HepG2 (cell line): ENCODE data around the gene FAM50A. TPM values are rescaled to one million over a fixed set of nuclear protein-coding genes. Genes with fewer than 3 reads are reported as not detected.

Experiments used
- ATAC-seq: fragments of 200-7000 bp; cut with Tn5 transposase; 3 replicates; pipeline ENCODE4 v1.9.1; 2020; ENCODE audit warnings: mild to moderate bottlenecking, moderate library complexity
- BruUV-seq: library from RNA; stranded (reverse); fragments of 400-500 nt; replicated peaks from 2 replicates; lab custom pipeline; 2021; lab: Mats Ljungman, UMichigan
- CTCF ChIA-PET: fragments of 300-600 bp; formaldehyde crosslinking; extraction: SDS; loops from one replicate; lab custom pipeline; 2021; ENCODE audit warnings: low total read pairs, inconsistent platforms, low intra/inter-chr PET ratio; lab: Yijun Ruan, JAX
- POLR2A ChIA-PET: fragments of 350-600 bp; sonication (Branson Sonifier 250); formaldehyde crosslinking; loops from one replicate; lab custom pipeline; 2020; ENCODE audit warnings: antibody characterized with exemption, inconsistent platforms; lab: Yijun Ruan, JAX
- DNase-seq: peaks from one replicate; pipeline ENCODE4 v3.0.0-alpha.2; 2015; ENCODE audit warnings: low spot score
- FAIRE-seq: peaks from 3 replicates; lab custom pipeline; 2011; peaks lifted over from hg19 to GRCh38; lab: Jason Lieb, UNC
- H2AFZ ChIP-seq: one replicate; pipeline ENCODE4 v1.6.1; 2011; ENCODE audit warnings: low read length, inconsistent platforms
- H3K27ac ChIP-seq: fragments of 300-600 bp; 3 replicates; pipeline ENCODE4 v1.8.0; 2011; ENCODE audit warnings: mixed run types, mild to moderate bottlenecking, mixed read lengths, low read length, inconsistent platforms; ENCODE audit not compliant: insufficient read depth; ENCODE audit errors: extremely low read length
- H3K27me3 ChIP-seq, 2 experiments: fragments of 200-600 bp in 1 of 2; 2 replicates in 1 of 2; 3 replicates in 1 of 2; pipeline versions ENCODE4 v1.6.0 to v1.8.0; 2011; ENCODE audit warnings: low read length in 2 of 2, mild to moderate bottlenecking in 2 of 2, moderate library complexity in 2 of 2, inconsistent platforms in 1 of 2; ENCODE audit not compliant: insufficient read depth in 2 of 2, control insufficient read depth in 1 of 2
- H3K36me3 ChIP-seq, 2 experiments: fragments of 200-600 bp in 1 of 2; replicated peaks in 1 of 2; 2 replicates in 1 of 2; 3 replicates in 1 of 2; pipeline versions ENCODE4 v1.5.1 to v1.8.0; 2011; ENCODE audit warnings: low read length in 2 of 2, inconsistent platforms in 1 of 2; ENCODE audit not compliant: insufficient read depth in 2 of 2, control insufficient read depth in 1 of 2
- H3K4me1 ChIP-seq: 2 replicates; pipeline ENCODE4 v1.5.1; 2012; ENCODE audit warnings: low read length, inconsistent platforms; ENCODE audit not compliant: insufficient read depth
- H3K4me2 ChIP-seq: 2 replicates; pipeline ENCODE4 v1.6.0; 2011; ENCODE audit warnings: low read depth, low read length, inconsistent platforms
- H3K4me3 ChIP-seq, 3 experiments: fragments of 200-600 bp in 1 of 3; sonication (generic), shearing (Covaris generic) in 1 of 3; replicated peaks in 1 of 3; 2 replicates each; pipeline ENCODE4 v1.5.1; 2011 to 2016; ENCODE audit warnings: low read length in 3 of 3, inconsistent platforms in 2 of 3, low read depth in 2 of 3, mild to moderate bottlenecking in 2 of 3, control low read depth in 1 of 3, mixed read lengths in 1 of 3; ENCODE audit not compliant: insufficient read depth in 1 of 3
- H3K79me2 ChIP-seq: one replicate; pipeline ENCODE4 v1.6.1; 2011; ENCODE audit warnings: low read length, inconsistent platforms; ENCODE audit not compliant: insufficient read depth
- H3K9ac ChIP-seq: 2 replicates; pipeline ENCODE4 v1.6.0; 2011; ENCODE audit warnings: mild to moderate bottlenecking, low read depth, low read length, inconsistent platforms; ENCODE audit not compliant: insufficient read depth
- H3K9me3 ChIP-seq: 2 replicates; pipeline ENCODE4 v1.5.1; 2012; ENCODE audit warnings: mild to moderate bottlenecking, low read length
- H4K20me1 ChIP-seq: 2 replicates; pipeline ENCODE4 v1.6.0; 2011; ENCODE audit warnings: inconsistent platforms, mild to moderate bottlenecking, low read length, moderate library complexity; ENCODE audit not compliant: insufficient read depth
- DZIP1 ChIP-seq: sonication (generic); formaldehyde crosslinking; IDR thresholded peaks from 2 replicates; pipeline ENCODE4 v1.5.0; 2020; ENCODE audit warnings: mild to moderate bottlenecking, missing genetic modification reagents
- HMGXB3 ChIP-seq: sonication (generic); formaldehyde crosslinking; IDR thresholded peaks from 2 replicates; pipeline ENCODE4 v1.4.0; 2020; ENCODE audit warnings: missing genetic modification reagents, borderline replicate concordance
- HOXD1 ChIP-seq: sonication (generic); formaldehyde crosslinking; IDR thresholded peaks from 2 replicates; pipeline ENCODE4 v1.5.0; 2020; ENCODE audit warnings: missing genetic modification reagents
- MXD4 ChIP-seq: IDR thresholded peaks from 2 replicates; pipeline ENCODE4 v1.6.1; 2016; ENCODE audit warnings: mild to moderate bottlenecking, missing biosample characterization, missing genetic modification reagents
- NR2F6 ChIP-seq, 2 experiments: IDR thresholded peaks; 2 replicates each; pipeline ENCODE4 v1.6.1; 2016; ENCODE audit warnings: antibody characterized with exemption in 1 of 2, mild to moderate bottlenecking in 1 of 2
- PPARG ChIP-seq: conservative IDR thresholded peaks from 2 replicates; pipeline ENCODE4 v1.6.1; 2016; ENCODE audit warnings: missing biosample characterization, missing genetic modification reagents
- RCOR2 ChIP-seq: IDR thresholded peaks from 2 replicates; pipeline ENCODE4 v1.6.1; 2016; ENCODE audit warnings: missing biosample characterization, missing genetic modification reagents
- RNF2 ChIP-seq: fragments of 450-650 bp; conservative IDR thresholded peaks from 2 replicates; pipeline ENCODE4 v1.6.1; 2016; ENCODE audit warnings: low read depth
- RORA ChIP-seq: sonication (generic); formaldehyde crosslinking; IDR thresholded peaks from 2 replicates; pipeline ENCODE4 v1.5.0; 2020; ENCODE audit warnings: mild to moderate bottlenecking, missing genetic modification reagents, moderate library complexity
- SNAPC2 ChIP-seq: sonication (generic); formaldehyde crosslinking; IDR thresholded peaks from 2 replicates; pipeline ENCODE4 v1.8.1; 2022; ENCODE audit warnings: mild to moderate bottlenecking, missing genetic modification reagents
- whole genome bisulfite sequencing: methylation state at CpG from one replicate; pipeline ENCODE4 v1.1.6; 2017; ENCODE audit warnings: low lambda C conversion rate; 5-methylcytosine and 5-hydroxymethylcytosine counted together
- in situ Hi-C: cut with HindIII; loops from 2 replicates; pipeline ENCODE4 v1.10.0; 2017; ENCODE audit warnings: low pct_unique_long_range_greater_than_20kb; ENCODE audit not compliant: extremely low pct_ligation_motif_present
- intact Hi-C: fragments of 100-400 bp; cut with micrococcal nuclease; formaldehyde crosslinking; loops from one replicate; pipeline ENCODE4 v1.10.0; 2022; ENCODE audit not compliant: unreplicated experiment
- polyA plus RNA-seq, 8 experiments: library from polyadenylated mRNA; depleted of rRNA in 3 of 8; stranded (reverse) in 7 of 8; unstranded in 1 of 8; fragments of >200 nt; fragmentation: Illumina TruSeq in 4 of 8; extraction: Trizol in 4 of 8; gene quantifications; 2 replicates each; pipeline versions ENCODE4 v1.2.1 to v1.2.3, GENCODE V29; 2011 to 2016; ENCODE audit warnings: low read depth in 4 of 8, missing spikeins in 1 of 8, mixed read lengths in 1 of 8; ENCODE audit not compliant: insufficient read depth in 1 of 8
- total RNA-seq, 5 experiments: library from RNA; depleted of rRNA; stranded (reverse); fragments of >200 nt; fragmentation: Illumina TruSeq; extraction: Trizol; gene quantifications; 2 replicates each; pipeline ENCODE4 v1.2.3, GENCODE V29; 2016; ENCODE audit warnings: low read depth in 1 of 5

FAM50A gene
- total and polyA plus RNA-seq, 2 of the 13 experiments (the other 11 are each of a cell fraction or from before 2014, with no cell fraction given) = 30.7 to 40.7 TPM

GRCh38 chrX:154441564-154441963, 2.4 kb upstream of the FAM50A start:
- H3K36me3 ChIP-seq = peaks cover 0 to 2% of the 10 kb centered on the region in 2 experiments; a peak in 2 of 5 replicates
- ChIA-PET POLR2A (no interaction called here), CTCF (no interaction called here)
- FAIRE-seq (no peak), ATAC-seq (no peak), DNase-seq (no peak)
- H3K79me2 ChIP-seq = peaks cover 16% of the 10 kb centered on the region
- H3K4me2 ChIP-seq = no peak overlapping the region
- TF ChIP-seq HOXD1 (CRISPR knock-in tag) = no peak
- TF ChIP-seq RORA = no peak
- TF ChIP-seq NR2F6 (IDR thresholded peaks at IDR 0.05) = no peak
- TF ChIP-seq NR2F6 (CRISPR knock-in tag; IDR thresholded peaks at IDR 0.05) = no peak
- no peak for TF ChIP-seq PPARG (CRISPR knock-in tag)
- TF ChIP-seq RCOR2 (CRISPR knock-in tag) = no peak
- no peak for TF ChIP-seq SNAPC2 (CRISPR knock-in tag)
- no peak for TF ChIP-seq RNF2
- no peak for TF ChIP-seq DZIP1 (CRISPR knock-in tag)
- no peak for TF ChIP-seq HMGXB3 (CRISPR knock-in tag)
- no peak for TF ChIP-seq MXD4
- no peak overlapping the region for H3K4me3 ChIP-seq
- in situ Hi-C loops (no loop called here), intact Hi-C loops (no loop called here)
- no peaks in the 10 kb centered on the region for H3K27me3 ChIP-seq
- H4K20me1 ChIP-seq = no peaks in the 10 kb centered on the region
- no peaks in the 10 kb centered on the region for H3K9me3 ChIP-seq
- peaks cover 19% of the 10 kb centered on the region for H3K4me1 ChIP-seq
- H3K9ac ChIP-seq = no peak overlapping the region
- 100% methylated on average over 1 of the region's 11 CpGs for WGBS
- H2AFZ ChIP-seq = no peak overlapping the region
- no TSS peak for BruUV-seq
- H3K27ac ChIP-seq = no peak overlapping the region
